ENCODE data around the gene PSKH1. TPM values are rescaled to one million over a fixed set of nuclear protein-coding genes. Genes with fewer than 3 reads are reported as not detected.
"Not testable (repeated sequence)": the region's sequence is repeated elsewhere in the genome, so short reads cannot be mapped to it uniquely, and the experiment has no call there.

Gene PSKH1
- total RNA-seq, 2 donors from 2014 or later: 21.0 to 27.3 TPM

DNA sequence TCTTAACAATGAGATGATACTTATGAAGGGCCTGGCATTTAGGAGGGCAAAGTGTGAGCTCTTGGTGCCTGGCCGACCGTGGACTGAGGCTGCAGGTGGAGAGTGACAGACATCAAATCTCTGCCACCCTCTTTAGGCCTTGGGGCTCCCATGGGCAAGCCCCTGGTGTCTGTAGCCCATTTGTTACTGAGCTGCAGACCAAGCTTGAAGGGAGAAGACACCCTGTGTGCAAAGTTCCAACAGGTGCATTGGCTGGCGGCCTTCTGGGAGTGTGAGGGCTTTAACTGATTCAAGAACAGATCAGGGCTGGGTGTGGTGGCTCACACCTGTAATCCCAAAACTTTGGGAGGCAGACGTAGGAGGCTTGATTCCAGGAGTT, 39.4 kb downstream of the PSKH1 start:
- DNase-seq (no peak), ATAC-seq (no peak)
- intact Hi-C loops (cut with DNase I): no loop called here

DNA sequence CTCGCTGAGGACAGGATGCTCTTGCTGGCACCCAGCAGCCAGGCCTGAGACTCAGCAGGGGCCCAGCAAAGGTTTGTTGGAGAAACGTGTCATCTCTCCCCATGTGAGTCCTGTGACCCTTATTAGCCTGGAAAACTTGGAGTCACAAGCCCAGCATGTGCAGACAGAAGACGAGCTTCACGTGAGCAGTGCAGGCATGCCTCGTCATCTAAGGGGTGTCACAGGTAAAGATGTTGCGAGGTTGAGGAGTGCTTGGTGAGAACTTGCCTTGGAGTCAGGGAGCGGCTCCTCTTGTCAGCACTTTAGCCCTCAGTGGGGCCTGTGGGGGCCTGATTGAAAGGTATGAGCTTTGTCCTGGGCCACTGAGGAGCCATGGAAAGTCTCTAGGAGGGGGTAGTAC, 40.8 kb downstream of the PSKH1 start:
- DNase-seq (no peak), ATAC-seq (no peak)
- intact Hi-C loops (cut with DNase I): no loop called here

DNA sequence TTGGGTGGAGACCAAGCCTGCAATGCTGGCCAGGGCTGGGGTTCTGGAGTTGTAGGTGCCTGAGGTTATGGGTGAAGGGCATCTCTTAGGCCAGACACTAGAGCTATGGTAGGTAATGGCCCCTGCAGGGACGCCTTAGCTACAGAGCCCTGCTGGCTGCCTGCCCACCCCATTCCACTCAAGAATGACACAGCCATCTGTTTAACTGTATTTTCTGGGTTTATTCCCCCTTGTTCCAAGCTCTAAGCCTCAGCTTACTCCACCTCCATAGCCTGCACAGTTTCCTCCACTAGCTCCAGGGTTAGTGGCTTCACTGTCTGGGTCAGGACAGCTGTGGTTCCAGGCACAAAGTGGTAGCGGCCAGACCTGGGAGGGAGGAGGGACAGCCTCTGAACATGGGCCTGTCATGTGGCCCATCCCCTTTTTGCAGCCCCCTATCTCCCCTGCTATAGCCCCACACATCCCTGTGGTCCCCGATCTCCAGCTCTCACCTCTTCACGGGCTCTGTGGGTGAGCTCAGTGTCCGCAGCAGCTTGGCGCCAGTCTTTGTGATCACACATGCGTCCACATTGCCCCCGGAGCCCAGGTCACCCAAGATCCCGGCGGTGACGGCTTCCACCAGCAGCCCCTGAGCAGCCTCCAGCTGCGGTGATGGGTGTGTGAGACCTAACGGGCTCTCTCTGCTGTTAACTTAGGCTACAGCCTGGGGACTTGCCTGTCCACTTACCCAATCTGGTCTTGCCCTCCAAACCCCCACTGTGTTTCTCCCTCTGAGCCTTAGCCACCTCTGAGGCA, 41.4 kb downstream of the PSKH1 start:
- DNase-seq (no peak), ATAC-seq (no peak)
- intact Hi-C loops (cut with DNase I): no loop called here

DNA sequence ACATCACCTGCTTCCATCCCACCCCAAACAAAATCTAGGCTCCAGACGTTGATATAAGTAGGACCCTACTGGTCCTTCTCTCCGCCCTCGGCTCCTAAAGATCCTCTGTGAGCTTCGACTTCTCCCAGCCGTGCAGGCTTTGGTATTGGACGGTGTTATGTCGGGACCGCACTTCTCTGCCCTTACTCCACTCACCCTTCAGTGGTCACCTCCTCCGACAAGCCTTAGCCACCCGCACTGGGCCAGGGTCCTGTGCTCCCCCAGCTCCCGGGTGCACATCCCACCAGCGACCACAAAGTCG, 42.0 kb downstream of the PSKH1 start:
- DNase-seq: no peak
- peak; percentile 1 to 2 for ATAC-seq
- intact Hi-C loops (cut with DNase I): no loop called here

- peak; percentile 96 for DNase-seq
- peak; percentile 93 to 94 for ATAC-seq
- intact Hi-C loops (cut with DNase I): no loop called here
Measured at GRCh38 chr16:67935402-67936123, 42.5 kb downstream of the PSKH1 start.

DNA sequence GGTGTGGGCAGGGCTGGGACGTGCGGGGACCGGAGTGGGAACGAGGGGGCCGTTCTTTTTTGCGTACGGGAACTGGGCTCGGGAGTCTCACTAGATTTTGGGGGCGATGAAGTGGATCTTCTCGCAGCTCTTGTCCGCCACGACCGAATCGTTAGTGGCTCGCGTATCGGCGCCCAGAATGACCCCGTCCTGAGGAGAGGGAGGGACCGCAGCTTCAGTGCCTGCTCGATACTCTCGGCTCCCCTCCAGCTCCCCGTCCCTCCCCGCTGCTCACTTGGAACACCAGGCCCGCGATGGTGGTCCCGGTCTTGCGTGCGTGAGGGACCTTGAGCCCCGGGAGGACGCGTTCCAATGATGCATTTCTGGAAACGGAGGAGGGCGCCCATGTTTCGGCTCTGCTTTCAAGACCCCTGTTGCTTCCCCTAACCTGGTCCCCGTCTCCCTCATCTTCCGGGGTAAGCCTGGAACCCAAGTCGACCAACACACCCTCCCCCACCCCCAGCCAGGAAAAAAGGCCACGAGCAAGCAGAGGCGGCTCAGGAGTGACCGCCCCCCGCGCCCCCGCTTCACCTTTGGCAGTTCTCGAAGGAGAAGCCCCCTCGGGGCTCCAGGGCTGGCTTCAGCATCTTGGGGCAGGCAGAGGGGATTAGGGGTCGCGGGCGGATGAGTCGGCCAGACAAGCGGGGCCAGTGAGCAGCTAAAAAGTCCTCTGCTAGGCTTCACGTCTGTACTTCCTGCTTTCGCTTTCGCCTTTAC, 43.2 kb downstream of the PSKH1 start, which contains the start of gene PSMB10:
PSMB10 (minus strand) TSS at position 727 of the 756 bp plus-strand sequence; CDS start at position 626, 101 bp downstream.
- peak; percentile 24 to 38 for ATAC-seq
- intact Hi-C loops (cut with DNase I): no loop called here

DNA sequence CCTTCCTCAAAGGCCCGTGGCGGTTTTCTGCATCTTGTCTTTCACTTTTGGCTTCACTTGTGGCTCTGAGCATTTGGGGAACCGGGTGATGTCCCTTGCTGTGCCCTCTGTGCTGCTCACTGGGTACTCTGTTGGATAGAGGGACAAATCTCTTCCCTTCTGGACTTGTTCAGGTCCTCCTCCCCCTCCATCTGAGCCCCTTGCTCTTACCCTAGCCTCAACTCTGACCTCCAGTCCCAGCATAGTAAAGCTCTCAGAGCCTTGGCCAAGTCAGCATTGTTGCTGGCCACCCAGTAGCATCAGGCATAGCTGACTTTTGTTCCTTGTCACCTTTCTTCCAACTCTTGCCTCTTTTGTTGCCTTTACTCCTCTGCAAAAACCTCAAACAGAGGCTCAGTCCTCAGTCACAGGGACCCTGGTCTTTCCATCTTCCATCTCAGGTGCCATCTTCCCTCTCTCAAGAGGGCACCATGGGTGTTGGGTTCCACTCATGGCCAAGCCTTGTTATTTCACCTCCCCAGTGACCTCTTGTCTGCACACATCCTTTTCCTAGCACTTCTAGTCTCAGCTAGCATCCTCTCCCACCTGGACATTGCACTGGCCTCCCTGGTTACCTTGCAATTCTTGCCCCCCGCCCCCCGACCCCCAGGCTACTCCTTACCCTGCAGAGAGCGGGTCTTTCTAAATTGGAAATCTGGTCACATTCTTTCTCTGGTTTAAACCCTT, 44.0 kb downstream of the PSKH1 start:
- ATAC-seq: no peak
- intact Hi-C loops (cut with DNase I): no loop called here
- DNase-seq: no peak

More for the DNA sequence above, 43.2 kb downstream of the PSKH1 start, which contains the start of gene PSMB10:
- DNase-seq: peak; percentile 70

GRCh38 chr16:67937713-67938112, 44.7 kb downstream of the PSKH1 start:
- ATAC-seq; intact Hi-C loops (cut with DNase I); DNase-seq: not testable (repeated sequence)

DNA sequence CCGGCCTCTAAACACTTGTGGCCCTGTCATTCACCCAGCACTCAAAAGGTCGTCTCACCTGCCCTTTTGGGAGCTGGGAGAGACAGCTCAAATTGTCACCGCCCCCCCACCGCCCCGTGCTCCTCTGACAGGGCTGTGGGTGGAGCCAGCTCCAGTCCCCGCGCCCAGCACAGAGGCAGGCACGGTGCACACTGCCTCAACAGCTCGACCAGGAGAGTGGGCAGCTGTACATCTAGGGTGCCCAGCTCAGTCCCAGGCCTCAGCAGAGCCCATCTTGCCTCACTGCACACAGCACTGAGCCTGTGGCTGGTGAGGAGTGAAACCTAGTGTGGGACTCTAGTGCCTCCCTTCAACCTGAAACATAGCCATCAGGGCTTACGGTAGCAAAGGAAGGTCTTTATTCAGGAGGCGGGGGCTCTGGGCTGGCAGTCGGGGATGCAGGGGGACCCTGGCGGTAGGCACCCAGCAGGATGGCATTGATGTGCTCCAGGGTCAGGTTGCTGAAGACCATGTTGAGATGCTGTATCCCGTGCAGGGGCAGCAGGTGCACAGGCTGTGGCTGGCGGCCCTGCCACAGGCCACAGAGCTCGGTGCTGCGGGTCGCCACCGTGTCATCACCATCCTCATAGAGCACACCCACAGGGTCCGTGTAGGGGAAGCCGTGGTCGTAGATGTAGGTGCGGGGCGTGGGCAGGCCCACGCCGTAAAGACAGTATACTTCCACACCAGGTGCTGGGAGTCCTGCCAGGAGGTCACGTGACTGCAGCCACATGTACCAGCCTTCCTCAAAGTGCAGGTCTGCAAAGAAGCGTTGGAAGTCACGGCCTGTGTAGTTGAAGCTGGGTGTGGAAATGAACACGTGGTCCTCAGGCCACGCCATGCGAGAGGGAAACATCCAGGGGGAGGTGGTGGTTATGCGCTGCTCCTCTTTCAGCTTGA, 46.7 kb downstream of the PSKH1 start:
- ATAC-seq (no peak), DNase-seq (no peak)
- intact Hi-C loops (cut with DNase I): no loop called here

- ATAC-seq (no peak), DNase-seq (no peak)
- intact Hi-C loops (cut with DNase I): no loop called here
Measured at GRCh38 chr16:67940446-67941089, 47.5 kb downstream of the PSKH1 start.

- ATAC-seq: no peak
- intact Hi-C loops (cut with DNase I): no loop called here
- no peak for DNase-seq
Measured at GRCh38 chr16:67941469-67942199, 48.6 kb downstream of the PSKH1 start.

DNA sequence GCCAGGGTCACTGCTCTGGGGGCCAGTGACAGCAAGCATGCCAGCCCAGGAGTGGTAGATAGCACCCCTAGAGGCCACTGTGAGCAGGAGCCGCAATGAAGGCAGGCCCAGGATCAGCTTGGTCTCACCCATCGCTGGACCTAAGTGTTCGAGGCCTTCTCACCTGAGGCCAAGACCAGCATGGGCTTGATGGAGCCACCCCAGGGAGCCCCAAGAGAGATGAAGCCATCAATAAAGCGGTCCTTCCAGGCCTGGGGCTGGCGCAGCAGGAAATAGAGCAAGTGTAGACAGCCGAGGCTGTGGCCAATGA, 49.1 kb downstream of the PSKH1 start:
- peak; percentile 5 to 14 for ATAC-seq
- intact Hi-C loops (cut with DNase I): no loop called here
- DNase-seq: no peak

- no peak for ATAC-seq
- intact Hi-C loops (cut with DNase I): no loop called here
- DNase-seq: no peak
Measured at GRCh38 chr16:67942510-67943255, 49.6 kb downstream of the PSKH1 start.

DNA sequence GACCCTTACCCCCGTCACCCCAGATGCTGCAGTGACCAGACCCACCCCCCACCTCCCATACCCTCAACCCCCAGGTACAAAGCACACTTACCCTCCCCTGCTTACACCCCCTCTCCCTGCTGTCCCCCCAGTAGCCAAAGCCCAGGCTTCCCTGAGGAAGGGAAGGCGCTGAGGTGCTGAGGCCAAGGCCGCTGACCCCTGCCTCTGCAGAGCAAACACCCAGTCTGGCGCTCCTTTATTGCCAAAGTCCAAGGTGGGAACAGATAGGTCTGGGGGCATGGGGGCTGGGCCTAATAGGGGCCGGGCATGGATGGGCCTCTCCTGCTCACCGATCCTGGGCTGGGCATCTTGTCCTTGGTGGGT, 50.2 kb downstream of the PSKH1 start:
- ATAC-seq (peak in 1 of 2 donors; percentile 0), DNase-seq (no peak)
- intact Hi-C loops (cut with DNase I): no loop called here

- DNase-seq: peak; percentile 80
- intact Hi-C loops (cut with DNase I): no loop called here
Measured at GRCh38 chr16:67943619-67944504, 50.8 kb downstream of the PSKH1 start, which contains the start of gene LCAT. Gene LCAT, minus strand, starts transcription at chr16:67944120. Its CDS starts 19 bp downstream, at chr16:67944101.

More at GRCh38 chr16:67943619-67944504, 50.8 kb downstream of the PSKH1 start, which contains the start of gene LCAT:
- peak; percentile 48 to 76 for ATAC-seq

All from left cardiac atrium (tissue), 4 donors.